PC-3 (cell line): ENCODE results near the gene CCL15. TPM values are rescaled to one million over a fixed set of nuclear protein-coding genes. Genes with fewer than 3 reads are reported as not detected.

ENCODE experiments used
- ATAC-seq: fragments of 200-7000 bp; cut with Tn5 transposase; 2 replicates; pipeline ENCODE4 v1.9.1; 2020; ENCODE audit warnings: mild to moderate bottlenecking, moderate library complexity
- BruUV-seq: library from RNA; stranded (reverse); fragments of 400-500 nt; replicated peaks from 2 replicates; lab custom pipeline; 2021; lab: Mats Ljungman, UMichigan
- CTCF ChIA-PET: fragments of 300-600 bp; sonication (Branson Sonifier 250); formaldehyde crosslinking; loops from one replicate; lab custom pipeline; 2022; ENCODE audit warnings: antibody characterized with exemption; lab: Charles Lee
- POLR2A ChIA-PET: fragments of 300-600 bp; sonication (Branson Sonifier 250); formaldehyde crosslinking; loops from one replicate; lab custom pipeline; 2022; ENCODE audit warnings: antibody characterized with exemption; ENCODE audit not compliant: unreplicated experiment; lab: Charles Lee
- DNase-seq: peaks from one replicate; pipeline ENCODE4 v3.0.0-alpha.2; 2015
- H2AFZ ChIP-seq: fragments of 300-600 bp; sonication (generic); 2 replicates; pipeline ENCODE4 v1.6.0; 2016; ENCODE audit warnings: antibody characterized with exemption, low read length
- H3F3A ChIP-seq: fragments of 300-600 bp; sonication (generic); one replicate; pipeline ENCODE4 v1.6.0; 2017; ENCODE audit warnings: antibody characterized with exemption, low read length, control low read depth, mild to moderate bottlenecking; ENCODE audit not compliant: unreplicated experiment
- H3K27ac ChIP-seq: fragments of 300-600 bp; sonication (generic); 2 replicates; pipeline ENCODE4 v1.5.1; 2016; ENCODE audit warnings: mild to moderate bottlenecking, low read length
- H3K27me3 ChIP-seq: fragments of 300-600 bp; sonication (generic); 2 replicates; pipeline ENCODE4 v1.6.1; 2016; ENCODE audit warnings: low read length, mixed read lengths
- H3K36me3 ChIP-seq: fragments of 300-600 bp; sonication (generic); 2 replicates; pipeline ENCODE4 v1.6.1; 2016; ENCODE audit warnings: low read depth, mixed run types, low read length, mixed read lengths
- H3K4me1 ChIP-seq: fragments of 300-600 bp; sonication (generic); 2 replicates; pipeline ENCODE4 v1.5.1; 2016; ENCODE audit warnings: low read length; ENCODE audit not compliant: insufficient read depth
- H3K4me2 ChIP-seq: fragments of 300-600 bp; sonication (generic); 2 replicates; pipeline ENCODE4 v1.6.0; 2016; ENCODE audit warnings: low read length
- H3K4me3 ChIP-seq: fragments of 300-600 bp; sonication (generic); 2 replicates; pipeline ENCODE4 v1.5.1; 2016; ENCODE audit warnings: mild to moderate bottlenecking, low read length, mixed read lengths
- H3K79me2 ChIP-seq: fragments of 300-600 bp; sonication (generic); 2 replicates; pipeline ENCODE4 v1.6.1; 2017; ENCODE audit warnings: low read length, mixed read lengths
- H3K9ac ChIP-seq: fragments of 300-600 bp; sonication (generic); 2 replicates; pipeline ENCODE4 v1.6.0; 2016; ENCODE audit warnings: mild to moderate bottlenecking, low read length
- H3K9me2 ChIP-seq: fragments of 300-600 bp; sonication (generic); replicated peaks from 2 replicates; pipeline ENCODE4 v1.6.1; 2016; ENCODE audit warnings: mixed run types, low read length, mixed read lengths
- H3K9me3 ChIP-seq: fragments of 300-600 bp; sonication (generic); 2 replicates; pipeline ENCODE4 v1.6.1; 2016; ENCODE audit warnings: low read length, mixed read lengths
- H4K20me1 ChIP-seq: fragments of 300-600 bp; sonication (generic); 2 replicates; pipeline ENCODE4 v1.6.1; 2016; ENCODE audit warnings: low read length, mixed read lengths
- EZH2 ChIP-seq: fragments of 300-600 bp; sonication (generic); IDR thresholded peaks from one replicate; pipeline ENCODE4 v1.6.1; 2017; ENCODE audit warnings: antibody characterized with exemption, mild to moderate bottlenecking, low read length; ENCODE audit not compliant: unreplicated experiment
- EZH2phosphoT487 ChIP-seq: fragments of 300-600 bp; sonication (generic); IDR thresholded peaks from 2 replicates; pipeline ENCODE4 v1.6.1; 2018; ENCODE audit warnings: mild to moderate bottlenecking, antibody characterized with exemption, low read length, borderline replicate concordance
- intact Hi-C: fragments of 100-400 bp; cut with micrococcal nuclease; formaldehyde crosslinking; loops from 2 replicates; pipeline ENCODE4 v1.9.0; 2023
- total RNA-seq: library from RNA; depleted of rRNA; stranded (reverse); fragments of >200 nt; gene quantifications from 2 replicates; pipeline ENCODE4 v1.2.3, GENCODE V29; 2014
- TF ChIP-seq, protein P1 (sequence below): fragments of 300-600 bp; sonication (generic); conservative IDR thresholded peaks from 2 replicates; pipeline ENCODE4 v1.5.1; 2017; ENCODE audit warnings: antibody characterized with exemption, low read depth, mild to moderate bottlenecking, low read length

The CCL15 gene
- total RNA-seq, 1 experiment from 2014 or later = not detected

- Histone ChIP-seq H4K20me1 (no peaks in the 10 kb centered on the region), H3K27ac (no peak overlapping the region), H3K27me3 (peaks cover 15% of the 10 kb centered on the region), H3K9ac (no peak overlapping the region), H3K9me3 (no peaks in the 10 kb centered on the region), H3K4me3 (no peak overlapping the region), H2AFZ (no peak overlapping the region), H3K79me2 (no peaks in the 10 kb centered on the region), H3K36me3 (no peaks in the 10 kb centered on the region), H3K9me2 (no peaks in the 10 kb centered on the region), H3K4me2 (no peak overlapping the region), H3K4me1 (no peaks in the 10 kb centered on the region), H3F3A (no peaks in the 10 kb centered on the region)
- TF ChIP-seq, protein P1, sequence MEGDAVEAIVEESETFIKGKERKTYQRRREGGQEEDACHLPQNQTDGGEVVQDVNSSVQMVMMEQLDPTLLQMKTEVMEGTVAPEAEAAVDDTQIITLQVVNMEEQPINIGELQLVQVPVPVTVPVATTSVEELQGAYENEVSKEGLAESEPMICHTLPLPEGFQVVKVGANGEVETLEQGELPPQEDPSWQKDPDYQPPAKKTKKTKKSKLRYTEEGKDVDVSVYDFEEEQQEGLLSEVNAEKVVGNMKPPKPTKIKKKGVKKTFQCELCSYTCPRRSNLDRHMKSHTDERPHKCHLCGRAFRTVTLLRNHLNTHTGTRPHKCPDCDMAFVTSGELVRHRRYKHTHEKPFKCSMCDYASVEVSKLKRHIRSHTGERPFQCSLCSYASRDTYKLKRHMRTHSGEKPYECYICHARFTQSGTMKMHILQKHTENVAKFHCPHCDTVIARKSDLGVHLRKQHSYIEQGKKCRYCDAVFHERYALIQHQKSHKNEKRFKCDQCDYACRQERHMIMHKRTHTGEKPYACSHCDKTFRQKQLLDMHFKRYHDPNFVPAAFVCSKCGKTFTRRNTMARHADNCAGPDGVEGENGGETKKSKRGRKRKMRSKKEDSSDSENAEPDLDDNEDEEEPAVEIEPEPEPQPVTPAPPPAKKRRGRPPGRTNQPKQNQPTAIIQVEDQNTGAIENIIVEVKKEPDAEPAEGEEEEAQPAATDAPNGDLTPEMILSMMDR = no peak
- TF ChIP-seq EZH2phosphoT487 (no peak), EZH2 (no peak)
- POLR2A ChIA-PET = no interaction called here
- DNase-seq (no peak), ATAC-seq (no peak)
- intact Hi-C loops = no loop called here
- no TSS peak for BruUV-seq
- CTCF ChIA-PET = no interaction called here
Observed at GRCh38 chr17:36014946-36015345, 13.6 kb upstream of the CCL15 start.

DNA sequence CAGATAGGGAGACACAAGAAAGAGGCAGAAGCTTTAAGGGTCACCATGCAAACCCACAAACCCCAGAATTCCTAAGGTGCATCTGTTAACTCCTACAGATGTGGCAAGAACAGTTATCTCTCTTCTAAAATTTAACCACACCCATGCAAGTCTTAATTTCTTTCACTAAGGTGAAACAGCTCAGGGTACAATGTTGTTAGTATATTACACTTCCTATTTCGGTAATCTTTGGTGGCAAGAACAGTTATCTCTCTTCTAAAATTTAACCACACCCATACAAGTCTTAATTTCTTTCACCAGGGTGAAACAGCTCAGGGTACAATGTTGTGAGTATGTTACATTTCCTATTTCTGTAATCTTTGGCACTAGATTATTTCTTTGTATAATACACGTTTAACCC is 9.8 kb upstream of the CCL15 start:
- H3K4me2 ChIP-seq = no peak overlapping the region
- H3F3A ChIP-seq = no peaks in the 10 kb centered on the region
- H2AFZ ChIP-seq = no peak overlapping the region
- H3K4me1 ChIP-seq = no peaks in the 10 kb centered on the region
- ChIA-PET CTCF (no interaction called here), POLR2A (no interaction called here)
- intact Hi-C loops = no loop called here
- H3K27ac ChIP-seq = no peak overlapping the region
- no peaks in the 10 kb centered on the region for H3K79me2 ChIP-seq
- no peaks in the 10 kb centered on the region for H3K9me3 ChIP-seq
- DNase-seq (no peak), ATAC-seq (no peak)
- TF ChIP-seq EZH2phosphoT487 (no peak), EZH2 (no peak)
- TF ChIP-seq, protein P1 = no peak
- H3K9me2 ChIP-seq = no peaks in the 10 kb centered on the region
- no peak overlapping the region for H3K4me3 ChIP-seq
- no peaks in the 10 kb centered on the region for H3K36me3 ChIP-seq
- peaks cover 13% of the 10 kb centered on the region for H3K27me3 ChIP-seq
- H4K20me1 ChIP-seq = no peaks in the 10 kb centered on the region
- H3K9ac ChIP-seq = no peak overlapping the region
- no TSS peak for BruUV-seq

GRCh38 chr17:36008998-36009665 is 7.8 kb upstream of the CCL15 start:
- Histone ChIP-seq H3K9me2 (no peaks in the 10 kb centered on the region), H3K27me3 (peaks cover 13% of the 10 kb centered on the region), H3K79me2 (no peaks in the 10 kb centered on the region), H2AFZ (0 out of 2 replicates have a peak overlapping the region, but pooled peaks have one; percentile 53), H3K27ac (no peak overlapping the region), H3K4me2 (peak overlapping the region; percentile 49; the same call in 1 of the 2 replicates), H3K4me3 (no peak overlapping the region), H4K20me1 (no peaks in the 10 kb centered on the region), H3K9ac (no peak overlapping the region), H3K36me3 (no peaks in the 10 kb centered on the region), H3K9me3 (no peaks in the 10 kb centered on the region), H3F3A (no peaks in the 10 kb centered on the region), H3K4me1 (no peaks in the 10 kb centered on the region)
- POLR2A ChIA-PET = no interaction called here
- TF ChIP-seq EZH2phosphoT487 (no peak), EZH2 (no peak)
- TF ChIP-seq, protein P1 = peak; percentile 70
- DNase-seq (peak; percentile 42), ATAC-seq (no peak)
- no TSS peak for BruUV-seq
- CTCF ChIA-PET = interaction anchor here (0.8 kb wide), 1 partner anchor 33 kb away, joined by 3 read pairs; no protein-coding TSS in a partner anchor
- intact Hi-C loops = loop anchor here (5.0 kb wide), 1 partner anchor 42 kb away; no protein-coding TSS in a partner anchor
